IMR-90 (cell line): Measurements from ENCODE around the gene EHF. TPM values are rescaled to one million over a fixed set of nuclear protein-coding genes. Genes with fewer than 3 reads are reported as not detected.

Experiments used
- ATAC-seq: fragments of 200-7000 bp; cut with Tn5 transposase; 2 replicates; pipeline ENCODE4 v1.9.1; 2020; ENCODE audit warnings: low read depth, mild to moderate bottlenecking, moderate library complexity
- BruUV-seq: library from RNA; stranded (reverse); fragments of 400-500 nt; replicated peaks from 2 replicates; lab custom pipeline; 2021; lab: Mats Ljungman, UMichigan
- CTCF ChIA-PET: fragments of 300-600 bp; formaldehyde crosslinking; extraction: SDS; loops from one replicate; lab custom pipeline; 2021; ENCODE audit warnings: antibody characterized with exemption; lab: Yijun Ruan, JAX
- POLR2A ChIA-PET: fragments of 300-600 bp; sonication (Branson Sonifier 250); formaldehyde crosslinking; loops from one replicate; lab custom pipeline; 2022; ENCODE audit warnings: antibody characterized with exemption; ENCODE audit not compliant: unreplicated experiment; lab: Charles Lee
- DNase-seq: peaks from one replicate; pipeline ENCODE4 v3.0.0; 2013
- H2AFZ ChIP-seq: replicated peaks from 2 replicates; pipeline ENCODE3; 2013; ENCODE audit warnings: low read length, mild to moderate bottlenecking; ENCODE audit not compliant: poor library complexity
- H2AK5ac ChIP-seq: 2 replicates; pipeline ENCODE4 v1.6.1; 2013; ENCODE audit warnings: low read depth, low read length, inconsistent platforms
- H2AK9ac ChIP-seq: replicated peaks from 2 replicates; pipeline ENCODE3; 2013; ENCODE audit warnings: mild to moderate bottlenecking, low read depth, low read length, moderate library complexity; ENCODE audit not compliant: poor library complexity
- H2BK120ac ChIP-seq: 2 replicates; pipeline ENCODE4 v1.6.1; 2013; ENCODE audit warnings: low read depth, low read length, inconsistent platforms
- H2BK15ac ChIP-seq: 3 replicates; pipeline ENCODE4 v1.6.1; 2013; ENCODE audit warnings: low read depth, low read length, inconsistent platforms
- H2BK20ac ChIP-seq: 2 replicates; pipeline ENCODE4 v1.6.1; 2013; ENCODE audit warnings: low read depth, mild to moderate bottlenecking, inconsistent platforms, low read length, moderate library complexity
- H2BK5ac ChIP-seq: 2 replicates; pipeline ENCODE4 v1.6.1; 2013; ENCODE audit warnings: mild to moderate bottlenecking, low read depth, low read length, inconsistent platforms; ENCODE audit not compliant: poor library complexity, severe bottlenecking
- H3K14ac ChIP-seq: replicated peaks from 2 replicates; pipeline ENCODE4 v1.6.1; 2013; ENCODE audit warnings: low read depth, low read length, inconsistent platforms
- H3K18ac ChIP-seq: 2 replicates; pipeline ENCODE4 v1.6.1; 2013; ENCODE audit warnings: low read depth, low read length, control low read depth
- H3K23ac ChIP-seq: 2 replicates; pipeline ENCODE4 v1.6.1; 2013; ENCODE audit warnings: low read depth, low read length, inconsistent platforms
- H3K27ac ChIP-seq: 2 replicates; pipeline ENCODE4 v1.5.1; 2013; ENCODE audit warnings: mild to moderate bottlenecking, control low read depth, low read length; ENCODE audit not compliant: insufficient read depth
- H3K27me3 ChIP-seq: 2 replicates; pipeline ENCODE4 v1.6.1; 2013; ENCODE audit warnings: low read length; ENCODE audit not compliant: control insufficient read depth, insufficient read depth
- H3K36me3 ChIP-seq: 2 replicates; pipeline ENCODE4 v1.6.1; 2013; ENCODE audit warnings: low read length, mixed read lengths; ENCODE audit not compliant: control insufficient read depth, insufficient read depth
- H3K4ac ChIP-seq: 2 replicates; pipeline ENCODE4 v1.6.1; 2013; ENCODE audit warnings: low read depth, low read length, inconsistent platforms
- H3K4me1 ChIP-seq: 2 replicates; pipeline ENCODE4 v1.6.1; 2013; ENCODE audit warnings: low read length, mixed read lengths; ENCODE audit not compliant: control insufficient read depth, insufficient read depth
- H3K4me2 ChIP-seq: 2 replicates; pipeline ENCODE4 v1.6.1; 2013; ENCODE audit warnings: low read depth, mild to moderate bottlenecking, control low read depth, low read length, moderate library complexity
- H3K4me3 ChIP-seq: 2 replicates; pipeline ENCODE4 v1.5.1; 2013; ENCODE audit warnings: low read depth, mild to moderate bottlenecking, control low read depth, low read length, moderate library complexity; ENCODE audit not compliant: insufficient read depth
- H3K56ac ChIP-seq: 2 replicates; pipeline ENCODE4 v1.6.1; 2013; ENCODE audit warnings: low read length, inconsistent platforms; ENCODE audit not compliant: insufficient read depth; ENCODE audit errors: extremely low read depth
- H3K79me1 ChIP-seq, 2 experiments: 2 replicates each; pipeline ENCODE4 v1.6.1; 2013; ENCODE audit warnings: low read length in 2 of 2, inconsistent platforms in 1 of 2, low read depth in 1 of 2
- H3K9ac ChIP-seq: 2 replicates; pipeline ENCODE4 v1.6.1; 2013; ENCODE audit warnings: low read depth, low read length, control low read depth
- H3K9me1 ChIP-seq: 2 replicates; pipeline ENCODE4 v1.6.1; 2013; ENCODE audit warnings: low read length, inconsistent platforms; ENCODE audit not compliant: insufficient read depth
- H3K9me3 ChIP-seq: 2 replicates; pipeline ENCODE4 v1.6.1; 2013; ENCODE audit warnings: low read length; ENCODE audit not compliant: control insufficient read depth, insufficient read depth
- H4K20me1 ChIP-seq: 2 replicates; pipeline ENCODE4 v1.6.1; 2013; ENCODE audit warnings: low read length, inconsistent platforms; ENCODE audit not compliant: insufficient read depth
- H4K5ac ChIP-seq: 2 replicates; pipeline ENCODE4 v1.6.1; 2013; ENCODE audit warnings: mild to moderate bottlenecking, low read depth, low read length, control low read depth
- H4K8ac ChIP-seq, 2 experiments: 2 replicates each; pipeline ENCODE4 v1.6.1; 2013; ENCODE audit warnings: low read depth in 2 of 2, low read length in 2 of 2, control low read depth in 1 of 2, inconsistent platforms in 1 of 2
- H4K91ac ChIP-seq: 2 replicates; pipeline ENCODE4 v1.6.1; 2013; ENCODE audit warnings: low read depth, low read length, inconsistent platforms; ENCODE audit not compliant: insufficient read depth
- MAFK ChIP-seq: IDR thresholded peaks from 2 replicates; pipeline ENCODE4 v1.6.1; 2012; ENCODE audit warnings: low read depth, low read length, improper control_type of control experiment
- MXI1 ChIP-seq: IDR thresholded peaks from 2 replicates; pipeline ENCODE4 v1.6.1; 2012; ENCODE audit warnings: low read depth, mild to moderate bottlenecking, low read length, moderate library complexity, borderline replicate concordance
- RCOR1 ChIP-seq: IDR thresholded peaks from 2 replicates; pipeline ENCODE4 v1.6.1; 2012; ENCODE audit warnings: mild to moderate bottlenecking, low read length, improper control_type of control experiment; ENCODE audit not compliant: insufficient replicate concordance
- RFX5 ChIP-seq: IDR thresholded peaks from 2 replicates; pipeline ENCODE4 v1.8.0; 2012; ENCODE audit warnings: low read depth, mild to moderate bottlenecking, low read length, moderate library complexity
- WGBS, 2 experiments: methylation state at CpG; one replicate each; pipeline versions ENCODE4 v1.1.5 to v1.1.7; 2013; ENCODE audit warnings: missing lambda C conversion rate in 2 of 2; ENCODE audit not compliant: insufficient read length in 1 of 2; ENCODE audit errors: extremely low coverage in 2 of 2; 5-methylcytosine and 5-hydroxymethylcytosine counted together
- dilution Hi-C: fragments of 300-500 bp; cut with HindIII; formaldehyde crosslinking; loops from one replicate; pipeline ENCODE4 v1.14.3; 2018; ENCODE audit warnings: low sequenced_read_pairs; ENCODE audit not compliant: unreplicated experiment
- in situ Hi-C: fragments of 300-500 bp; cut with MboI; formaldehyde crosslinking; loops from 3 replicates; pipeline ENCODE4 v1.14.3; 2019; ENCODE audit warnings: low sequenced_read_pairs, inconsistent platforms, mixed read lengths
- intact Hi-C: fragments of 100-400 bp; cut with micrococcal nuclease; formaldehyde crosslinking; loops from 2 replicates; pipeline ENCODE4 v1.10.0; 2022
- polyA plus RNA-seq, 3 experiments: library from polyadenylated mRNA; depleted of rRNA; stranded (reverse); fragments of >200 nt; gene quantifications; 2 replicates each; pipeline ENCODE4 v1.2.3, GENCODE V29; 2012; ENCODE audit warnings: low replicate concordance in 1 of 3
- total RNA-seq: library from RNA; depleted of rRNA; stranded (reverse); fragments of >200 nt; gene quantifications from 2 replicates; pipeline ENCODE4 v1.2.3, GENCODE V29; 2012
- TF ChIP-seq, protein P1 (sequence below): fragments of 150-350 bp; IDR thresholded peaks from 2 replicates; pipeline ENCODE4 v1.6.1; 2017; ENCODE audit warnings: mild to moderate bottlenecking, antibody characterized with exemption, low read length, low read depth

EHF gene
- total and polyA plus RNA-seq, 2 of the 4 experiments (the other 2 are of a cell fraction) = under 0.01 TPM; not detected in 1

DNA sequence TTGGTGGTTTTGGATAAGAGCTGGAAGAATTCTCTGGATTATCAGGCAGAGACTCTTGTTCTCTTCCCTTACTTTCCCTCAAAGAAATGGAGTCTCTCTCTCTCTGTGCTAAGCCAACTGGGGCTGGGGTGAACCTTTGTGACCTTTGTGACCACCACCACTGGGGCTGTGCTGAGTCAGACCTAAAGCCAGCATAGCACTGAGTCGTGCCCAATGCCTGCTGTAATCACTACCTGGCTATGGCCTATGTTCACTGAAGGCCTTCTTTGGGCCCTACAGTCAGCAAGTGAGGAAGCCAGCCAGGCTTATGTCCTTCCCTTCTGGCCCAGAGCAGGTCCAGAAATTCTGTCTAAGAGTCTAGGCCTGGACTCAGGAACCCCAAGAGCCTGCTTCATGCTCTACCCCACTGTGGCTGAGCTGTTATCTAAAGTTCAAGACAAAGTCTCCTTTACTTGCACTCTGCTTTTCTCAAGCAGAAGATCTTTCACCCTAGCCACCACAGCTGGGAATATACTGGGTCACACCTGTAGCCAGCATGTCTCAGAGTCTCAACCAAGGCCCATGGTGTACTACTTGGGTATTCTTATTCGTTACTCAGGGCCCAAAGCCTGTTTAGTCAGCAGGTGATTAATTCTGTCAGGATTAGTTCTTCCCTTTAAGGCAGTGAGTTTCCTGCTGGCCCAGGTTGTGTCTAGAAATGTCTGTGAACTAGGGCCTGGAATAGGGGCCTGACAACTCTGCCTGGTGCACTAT, 86.0 kb downstream of the EHF start:
- TF ChIP-seq MAFK (no peak), RCOR1 (no peak), MXI1 (no peak), RFX5 (no peak)
- TF ChIP-seq, protein P1, sequence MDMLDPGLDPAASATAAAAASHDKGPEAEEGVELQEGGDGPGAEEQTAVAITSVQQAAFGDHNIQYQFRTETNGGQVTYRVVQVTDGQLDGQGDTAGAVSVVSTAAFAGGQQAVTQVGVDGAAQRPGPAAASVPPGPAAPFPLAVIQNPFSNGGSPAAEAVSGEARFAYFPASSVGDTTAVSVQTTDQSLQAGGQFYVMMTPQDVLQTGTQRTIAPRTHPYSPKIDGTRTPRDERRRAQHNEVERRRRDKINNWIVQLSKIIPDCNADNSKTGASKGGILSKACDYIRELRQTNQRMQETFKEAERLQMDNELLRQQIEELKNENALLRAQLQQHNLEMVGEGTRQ = no peak
- POLR2A ChIA-PET = no interaction called here
- Histone ChIP-seq H4K8ac (no peak overlapping the region), H3K27me3 (no peaks in the 10 kb centered on the region; the same call in 1 of the 2 replicates), H2AFZ (peak overlapping the region; percentile 8), H2BK20ac (no peak overlapping the region), H3K14ac (no peak overlapping the region), H4K5ac (no peak overlapping the region), H3K4ac (no peak overlapping the region), H3K4me3 (no peak overlapping the region), H2BK120ac (no peak overlapping the region), H2AK9ac (no peak overlapping the region), H3K56ac (no peak overlapping the region), H3K9me1 (no peaks in the 10 kb centered on the region; the same call in 1 of the 2 replicates), H3K36me3 (no peaks in the 10 kb centered on the region), H3K18ac (no peak overlapping the region), H4K20me1 (no peaks in the 10 kb centered on the region), H3K79me1 (no peaks in the 10 kb centered on the region), H2BK15ac (no peak overlapping the region), H2AK5ac (no peak overlapping the region), H3K9ac (no peak overlapping the region), H3K27ac (no peak overlapping the region), H4K91ac (no peak overlapping the region), H3K23ac (no peak overlapping the region), H3K4me1 (no peaks in the 10 kb centered on the region), H2BK5ac (no peak overlapping the region), H3K9me3 (peaks cover 5% of the 10 kb centered on the region), H3K4me2 (no peak overlapping the region)
- CTCF ChIA-PET = no interaction called here
- intact Hi-C loops (no loop called here), in situ Hi-C loops (no loop called here), dilution Hi-C loops (no loop called here)
- ATAC-seq (no peak), DNase-seq (no peak)
- WGBS, 2 experiments = 50% methylated on average over 1 of the region's 2 CpGs; no CpG with 5 or more reads in 1 of the 2 experiments
- no TSS peak for BruUV-seq
